HG03469 (cell line): ENCODE results near the gene CCDC88B.

Source experiments
- ATAC-seq: cut with Tn5 transposase; IDR thresholded peaks from one replicate; pipeline ENCODE4 v1.9.1; 2021; ENCODE audit warnings: mild to moderate bottlenecking, moderate library complexity, moderate number of reproducible peaks; ENCODE audit not compliant: unreplicated experiment

Gene CCDC88B

DNA sequence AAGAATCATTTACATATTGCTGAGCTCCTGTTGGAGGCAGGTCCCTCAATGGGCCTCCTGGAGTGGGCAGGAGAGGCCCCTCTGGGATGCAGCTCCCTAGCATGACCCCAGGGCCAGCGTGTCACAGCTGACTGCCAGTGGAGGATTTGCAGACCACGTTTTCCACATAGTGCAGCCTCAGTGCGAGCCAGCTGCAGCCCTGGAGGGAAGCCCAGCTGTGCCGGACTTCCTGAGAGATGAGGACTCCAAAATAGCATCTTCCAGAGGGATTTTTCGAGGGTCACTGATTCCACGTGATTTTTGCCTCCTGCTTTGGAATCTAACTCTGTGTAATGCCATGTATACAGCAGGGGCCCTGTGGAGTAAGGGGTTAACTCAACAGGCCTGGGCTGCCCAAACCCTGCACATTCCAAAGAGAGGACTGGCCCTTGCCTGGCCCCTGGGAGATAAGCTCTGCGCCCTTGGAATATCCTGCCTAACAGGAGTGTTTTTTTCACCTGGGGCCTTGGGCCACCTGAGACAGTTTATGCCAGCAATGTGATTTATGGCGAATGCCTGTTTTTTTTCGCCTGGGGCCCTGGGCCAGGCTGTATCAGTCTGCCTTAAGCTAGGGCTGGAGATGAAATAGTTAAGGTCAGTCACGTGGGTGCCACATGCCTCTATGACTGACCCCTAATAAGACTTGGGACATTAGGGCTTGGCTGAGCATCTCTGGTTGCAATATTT is 66.4 kb downstream of the CCDC88B start:
- ATAC-seq = no peak
